Keratinocyte (primary cell): Measurements from ENCODE around the gene DISP2. TPM values are rescaled to one million over a fixed set of nuclear protein-coding genes. Genes with fewer than 3 reads are reported as not detected.

Source experiments
- DNase-seq: peaks from one replicate; pipeline ENCODE4 v3.0.0-alpha.2; 2011; ENCODE audit warnings: low read depth, missing footprints, low spot score
- FAIRE-seq: peaks from 2 replicates; lab custom pipeline; 2011; peaks lifted over from hg19 to GRCh38; lab: Jason Lieb, UNC
- H2AFZ ChIP-seq: 2 replicates; pipeline ENCODE4 v1.6.0; 2012; ENCODE audit warnings: low read length, control low read depth, inconsistent platforms; ENCODE audit not compliant: control insufficient read depth
- H3K27ac ChIP-seq: 2 replicates; pipeline ENCODE4 v1.5.1; 2011; ENCODE audit warnings: low read length; ENCODE audit not compliant: control insufficient read depth, insufficient read depth
- H3K27me3 ChIP-seq: 3 replicates; pipeline ENCODE4 v1.6.0; 2011; ENCODE audit warnings: low read length; ENCODE audit not compliant: control insufficient read depth, insufficient read depth; ENCODE audit errors: extremely low read depth
- H3K36me3 ChIP-seq, 2 experiments: 2 replicates in 1 of 2; 3 replicates in 1 of 2; pipeline ENCODE4 v1.5.1; 2011; ENCODE audit warnings: low read length in 2 of 2, mild to moderate bottlenecking in 1 of 2; ENCODE audit not compliant: control insufficient read depth in 2 of 2, insufficient read depth in 2 of 2; ENCODE audit errors: extremely low read depth in 1 of 2
- H3K4me1 ChIP-seq: 3 replicates; pipeline ENCODE4 v1.5.1; 2011; ENCODE audit warnings: low read length; ENCODE audit not compliant: control insufficient read depth, insufficient read depth; ENCODE audit errors: extremely low read depth
- H3K4me2 ChIP-seq: 3 replicates; pipeline ENCODE4 v1.6.0; 2011; ENCODE audit warnings: low read depth, low read length; ENCODE audit not compliant: control insufficient read depth, insufficient read depth; ENCODE audit errors: extremely low read depth
- H3K4me3 ChIP-seq, 3 experiments: fragments of 200-600 bp in 1 of 3; sonication (generic) in 1 of 3; 2 replicates in 2 of 3; 3 replicates in 1 of 3; pipeline ENCODE4 v1.5.1; 2011 to 2016; ENCODE audit warnings: low read length in 3 of 3, mild to moderate bottlenecking in 3 of 3, control low read depth in 2 of 3, inconsistent platforms in 1 of 3, low read depth in 1 of 3, mixed read lengths in 1 of 3, mixed run types in 1 of 3, moderate library complexity in 1 of 3; ENCODE audit not compliant: control insufficient read depth in 2 of 3, insufficient read depth in 2 of 3; ENCODE audit errors: extremely low read depth in 1 of 3
- H3K79me2 ChIP-seq: 2 replicates; pipeline ENCODE4 v1.6.0; 2012; ENCODE audit warnings: low read length; ENCODE audit not compliant: control insufficient read depth, insufficient read depth
- H3K9ac ChIP-seq: 3 replicates; pipeline ENCODE4 v1.6.0; 2011; ENCODE audit warnings: low read length; ENCODE audit not compliant: control insufficient read depth, insufficient read depth; ENCODE audit errors: extremely low read depth
- H3K9me1 ChIP-seq: 3 replicates; pipeline ENCODE4 v1.6.0; 2011; ENCODE audit warnings: low read length; ENCODE audit not compliant: control insufficient read depth, insufficient read depth; ENCODE audit errors: extremely low read depth
- H3K9me3 ChIP-seq: 2 replicates; pipeline ENCODE4 v1.5.1; 2012; ENCODE audit warnings: low read depth, low read length; ENCODE audit not compliant: control insufficient read depth
- H4K20me1 ChIP-seq: 3 replicates; pipeline ENCODE4 v1.6.0; 2011; ENCODE audit warnings: low read length; ENCODE audit not compliant: control insufficient read depth, insufficient read depth; ENCODE audit errors: extremely low read depth
- EZH2 ChIP-seq: IDR thresholded peaks from one replicate; pipeline ENCODE4 v1.6.1; 2012; ENCODE audit warnings: inconsistent platforms, mild to moderate bottlenecking, low read length, moderate library complexity
- dilution Hi-C: fragments of 300-500 bp; cut with MboI; formaldehyde crosslinking; loops from one replicate; pipeline ENCODE4 v1.7.0; 2020; ENCODE audit warnings: low sequenced_read_pairs; ENCODE audit not compliant: extremely low pct_ligation_motif_present
- polyA plus RNA-seq, 5 experiments: library from polyadenylated mRNA; depleted of rRNA in 3 of 5; stranded (reverse) in 3 of 5; stranded (forward) in 1 of 5; unstranded in 1 of 5; fragments of >200 nt; gene quantifications; 1 replicate in 1 of 5; 2 replicates in 3 of 5; 3 replicates in 1 of 5; pipeline versions ENCODE4 v1.2.1 to v1.2.3, GENCODE V29; 2011 to 2012; ENCODE audit warnings: missing spikeins in 2 of 5, low read depth in 1 of 5, low replicate concordance in 1 of 5
- TF ChIP-seq, protein P1 (sequence below), 3 experiments: IDR thresholded peaks in 1 of 3; conservative IDR thresholded peaks in 1 of 3; optimal IDR thresholded peaks in 1 of 3; 2 replicates in 2 of 3; 3 replicates in 1 of 3; pipeline versions ENCODE3 to v1.5.1; 2011; ENCODE audit warnings: low read length in 3 of 3, mild to moderate bottlenecking in 3 of 3, moderate library complexity in 2 of 3, control low read depth in 1 of 3, inconsistent platforms in 1 of 3; ENCODE audit not compliant: insufficient read depth in 2 of 3; ENCODE audit errors: extremely low read depth in 1 of 3

DISP2 gene
- polyA plus RNA-seq, 1 donor (not counting 4 experiments of a cell fraction or from before 2014, with no cell fraction given) = 0.12 TPM

- Histone ChIP-seq H3K9me1 (no peaks in the 10 kb centered on the region), H2AFZ (no peak overlapping the region), H3K4me2 (no peak overlapping the region), H3K27ac (no peak overlapping the region), H3K36me3 (no peaks in the 10 kb centered on the region), H3K4me1 (peaks cover 27% of the 10 kb centered on the region), H3K27me3 (no peaks in the 10 kb centered on the region), H3K9ac (no peak overlapping the region), H3K9me3 (no peaks in the 10 kb centered on the region), H3K79me2 (peaks cover 27% of the 10 kb centered on the region), H4K20me1 (no peaks in the 10 kb centered on the region), H3K4me3 (no peak overlapping the region)
- TF ChIP-seq, protein P1, sequence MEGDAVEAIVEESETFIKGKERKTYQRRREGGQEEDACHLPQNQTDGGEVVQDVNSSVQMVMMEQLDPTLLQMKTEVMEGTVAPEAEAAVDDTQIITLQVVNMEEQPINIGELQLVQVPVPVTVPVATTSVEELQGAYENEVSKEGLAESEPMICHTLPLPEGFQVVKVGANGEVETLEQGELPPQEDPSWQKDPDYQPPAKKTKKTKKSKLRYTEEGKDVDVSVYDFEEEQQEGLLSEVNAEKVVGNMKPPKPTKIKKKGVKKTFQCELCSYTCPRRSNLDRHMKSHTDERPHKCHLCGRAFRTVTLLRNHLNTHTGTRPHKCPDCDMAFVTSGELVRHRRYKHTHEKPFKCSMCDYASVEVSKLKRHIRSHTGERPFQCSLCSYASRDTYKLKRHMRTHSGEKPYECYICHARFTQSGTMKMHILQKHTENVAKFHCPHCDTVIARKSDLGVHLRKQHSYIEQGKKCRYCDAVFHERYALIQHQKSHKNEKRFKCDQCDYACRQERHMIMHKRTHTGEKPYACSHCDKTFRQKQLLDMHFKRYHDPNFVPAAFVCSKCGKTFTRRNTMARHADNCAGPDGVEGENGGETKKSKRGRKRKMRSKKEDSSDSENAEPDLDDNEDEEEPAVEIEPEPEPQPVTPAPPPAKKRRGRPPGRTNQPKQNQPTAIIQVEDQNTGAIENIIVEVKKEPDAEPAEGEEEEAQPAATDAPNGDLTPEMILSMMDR (optimal IDR thresholded peaks at IDR 0.05 in 1 of 3, IDR thresholded peaks at IDR 0.05 in 1 of 3, conservative IDR thresholded peaks at IDR 0.05 in 1 of 3; ENCODE audit: extremely low read depth in 1 of 3, insufficient read depth in 2 of 3, low read length in 3 of 3) = no peak
- no peak for TF ChIP-seq EZH2
- FAIRE-seq (no peak), DNase-seq (no peak)
- dilution Hi-C loops = no loop called here
These were observed 22.6 kb downstream of the DISP2 start for GRCh38 chr15:40380636-40381035.

DNA sequence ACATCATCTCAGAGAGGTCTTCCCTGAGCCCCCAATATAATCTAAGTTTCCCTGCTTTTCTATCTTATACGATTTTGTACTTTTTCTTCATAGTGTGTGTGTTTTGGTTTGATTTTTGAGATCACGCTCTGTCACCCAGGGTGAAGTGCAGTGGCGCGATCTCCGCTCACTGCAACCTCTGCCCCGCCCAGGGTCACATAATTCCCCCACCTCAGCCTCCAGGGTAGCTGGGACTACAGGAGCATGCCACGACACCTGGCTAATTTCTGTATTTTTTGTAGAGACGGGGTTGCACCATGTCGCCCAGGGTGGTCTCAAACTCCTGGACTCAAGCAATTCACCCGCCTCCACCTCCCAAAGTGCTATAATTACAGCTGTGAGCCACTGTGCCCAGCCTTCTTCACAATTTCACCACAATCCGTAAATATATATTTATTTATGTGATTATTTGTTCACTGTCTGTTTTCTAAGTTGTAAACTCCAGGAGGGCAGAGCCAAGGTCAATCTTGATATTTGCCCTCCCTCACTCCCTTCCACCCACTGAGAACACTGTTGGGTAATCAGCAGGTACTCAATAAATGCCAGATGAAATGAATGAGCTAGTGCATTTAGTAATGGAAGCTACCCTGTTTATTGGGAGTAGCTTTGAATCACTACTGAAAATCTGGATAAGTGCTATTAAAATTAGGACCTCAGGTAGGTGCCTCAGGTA lies 24.0 kb downstream of the DISP2 start:
- Histone ChIP-seq H3K79me2 (peaks cover 28% of the 10 kb centered on the region), H3K4me1 (peaks cover 27% of the 10 kb centered on the region), H3K9me3 (no peaks in the 10 kb centered on the region), H2AFZ (peak overlapping the region; percentile 99), H4K20me1 (no peaks in the 10 kb centered on the region), H3K36me3 (peaks cover 7 to 9% of the 10 kb centered on the region in 2 experiments), H3K9ac (no peak overlapping the region), H3K9me1 (no peaks in the 10 kb centered on the region), H3K27ac (peak overlapping the region; percentile 81), H3K4me3 (no peak overlapping the region), H3K27me3 (no peaks in the 10 kb centered on the region), H3K4me2 (peak overlapping the region; percentile 44)
- TF ChIP-seq, protein P1 (optimal IDR thresholded peaks at IDR 0.05 in 1 of 3, IDR thresholded peaks at IDR 0.05 in 1 of 3, conservative IDR thresholded peaks at IDR 0.05 in 1 of 3; ENCODE audit: extremely low read depth in 1 of 3, insufficient read depth in 2 of 3, low read length in 3 of 3) = no peak
- no peak for TF ChIP-seq EZH2
- DNase-seq (no peak), FAIRE-seq (peak; percentile 23)
- dilution Hi-C loops = no loop called here
